A172 (cell line): Measurements from ENCODE around the gene PLEKHG4B. TPM values are rescaled to one million over a fixed set of nuclear protein-coding genes. Genes with fewer than 3 reads are reported as not detected.

ENCODE experiments used
- DNase-seq: peaks from one replicate; pipeline ENCODE4 v3.0.0-alpha.2; 2015; ENCODE audit warnings: low spot score
- total RNA-seq: library from RNA; depleted of rRNA; stranded (reverse); fragments of >200 nt; shearing (Covaris generic); gene quantifications from 2 replicates; pipeline ENCODE4 v1.2.3, GENCODE V29; 2014

PLEKHG4B gene
- total RNA-seq, 1 experiment from 2014 or later = 0.74 TPM

GRCh38 chr5:75331-76320 is 16.3 kb upstream of the PLEKHG4B start:
- no peak for DNase-seq

DNA sequence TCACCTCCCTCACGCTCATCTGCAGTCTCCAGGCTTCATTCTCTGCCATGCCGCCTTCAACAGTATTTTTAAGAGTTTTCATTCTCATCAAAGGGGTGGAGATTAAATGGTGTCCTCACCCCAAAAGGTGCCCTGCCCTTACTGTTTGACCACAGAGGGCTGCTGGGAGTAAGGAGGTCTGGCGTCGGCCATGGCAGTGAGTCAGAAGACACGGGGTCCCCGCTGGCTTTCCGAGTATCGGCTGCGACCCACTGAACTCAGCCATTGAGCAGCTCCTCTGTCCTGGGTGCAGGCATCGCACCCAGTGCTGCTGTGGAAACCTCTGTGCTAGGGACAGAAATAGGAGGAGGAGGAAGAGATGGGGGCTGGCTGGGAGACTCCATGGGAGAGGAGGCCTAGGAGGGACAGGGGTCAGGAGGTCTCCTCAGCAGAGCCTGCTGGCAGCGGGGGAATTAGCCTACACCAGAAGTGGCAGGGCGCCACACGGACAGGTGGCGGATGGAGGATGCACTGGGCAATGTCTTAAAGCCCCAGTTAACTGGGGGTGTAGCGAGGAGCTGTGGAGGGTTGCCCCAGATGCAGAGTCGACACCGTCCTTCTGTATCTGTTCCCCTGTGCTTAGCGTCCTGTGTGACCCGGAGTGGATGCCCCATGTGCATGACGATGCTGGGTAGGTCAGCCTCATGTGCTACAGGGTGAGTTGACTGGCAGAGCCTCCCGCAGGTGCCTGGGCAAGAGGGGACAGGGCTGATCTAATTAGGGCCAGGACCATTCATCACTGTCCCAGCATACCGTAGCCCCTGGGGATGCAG is 15.4 kb upstream of the PLEKHG4B start:
- DNase-seq = no peak

GRCh38 chr5:77170-77501 is 14.8 kb upstream of the PLEKHG4B start:
- DNase-seq = no peak

DNA sequence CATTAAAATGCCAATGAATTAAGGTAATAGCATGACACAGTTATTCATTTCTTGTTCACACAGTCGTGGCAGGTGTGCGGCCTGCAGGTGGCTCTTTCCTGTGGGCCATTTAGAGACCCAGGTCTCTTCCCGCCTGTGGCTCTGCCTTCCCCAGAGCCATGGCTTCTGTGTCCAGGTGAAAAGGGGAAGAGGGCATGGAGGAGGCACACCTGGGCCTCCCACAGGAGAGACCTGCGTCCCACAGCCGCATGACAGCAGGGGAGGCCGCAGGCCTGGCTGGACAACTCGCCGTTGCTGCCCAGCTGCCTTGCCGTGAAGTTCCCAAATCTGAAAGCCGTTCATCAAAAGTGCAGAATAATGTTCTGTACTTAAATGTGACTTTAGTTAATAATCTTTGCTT is 14.4 kb upstream of the PLEKHG4B start:
- DNase-seq = no peak

- DNase-seq = peak; percentile 41
These were observed 13.8 kb upstream of the PLEKHG4B start for GRCh38 chr5:77957-78804.

- DNase-seq = no peak
These were observed 13.2 kb upstream of the PLEKHG4B start for GRCh38 chr5:78805-79149.

GRCh38 chr5:79263-79662 is 12.7 kb upstream of the PLEKHG4B start:
- DNase-seq = no peak

DNA sequence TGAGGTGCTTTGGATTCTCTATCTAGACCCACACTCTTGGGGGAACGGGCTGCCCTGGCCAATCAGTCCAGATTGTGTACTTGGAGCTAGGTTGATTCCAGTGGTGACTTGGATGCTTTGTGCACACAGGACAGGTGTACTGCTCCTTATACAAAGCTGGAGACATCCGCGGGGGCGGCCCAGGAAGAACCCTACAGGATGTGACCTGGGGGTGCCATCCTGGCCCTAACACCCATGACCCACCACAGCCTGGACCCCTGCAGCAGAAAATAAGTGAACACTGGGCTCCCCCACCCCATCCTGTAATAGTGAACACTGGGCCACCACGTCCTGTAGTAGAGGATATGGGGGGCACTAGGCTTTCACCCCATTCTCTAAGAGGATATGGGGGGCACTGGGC is 12.1 kb upstream of the PLEKHG4B start:
- no peak for DNase-seq

GRCh38 chr5:81391-82021 is 10.5 kb upstream of the PLEKHG4B start:
- no peak for DNase-seq

- peak; percentile 62 for DNase-seq
These were observed 9.9 kb upstream of the PLEKHG4B start for GRCh38 chr5:82097-82496.

GRCh38 chr5:82570-82969 is 9.4 kb upstream of the PLEKHG4B start:
- DNase-seq = no peak

GRCh38 chr5:83029-83428 is 8.9 kb upstream of the PLEKHG4B start:
- no peak for DNase-seq

DNA sequence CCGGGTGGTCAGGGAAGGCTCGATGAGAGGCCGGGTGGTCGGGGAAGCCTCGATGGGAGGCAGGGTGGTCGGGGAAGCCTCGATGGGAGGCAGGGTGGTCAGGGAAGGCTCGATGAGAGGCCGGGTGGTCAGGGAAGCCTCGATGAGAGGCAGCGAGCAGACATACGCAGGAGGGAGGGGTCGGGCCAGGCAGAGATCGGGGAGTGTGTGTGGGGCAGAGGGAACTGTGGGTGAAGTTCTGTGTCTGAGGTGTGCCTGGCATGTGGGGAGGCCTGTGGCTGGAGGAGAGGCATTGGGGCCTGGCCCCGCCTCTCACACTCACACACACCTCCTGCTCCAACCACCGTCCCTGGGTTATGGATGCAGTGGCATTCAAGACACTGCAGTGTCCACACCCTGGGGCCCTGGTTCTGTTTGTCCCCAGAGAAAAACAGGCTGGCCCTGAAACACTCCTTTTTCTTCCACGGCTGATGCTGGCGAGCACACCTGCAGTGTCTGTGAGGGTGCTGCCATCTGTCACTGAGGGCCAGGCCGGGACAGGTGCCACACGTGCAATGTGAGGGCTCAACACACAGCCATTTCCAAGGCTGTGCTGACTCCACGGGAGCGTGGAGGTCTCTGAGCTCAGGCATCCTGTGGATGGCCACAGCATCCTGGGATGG is 6.5 kb upstream of the PLEKHG4B start:
- no peak for DNase-seq

DNA sequence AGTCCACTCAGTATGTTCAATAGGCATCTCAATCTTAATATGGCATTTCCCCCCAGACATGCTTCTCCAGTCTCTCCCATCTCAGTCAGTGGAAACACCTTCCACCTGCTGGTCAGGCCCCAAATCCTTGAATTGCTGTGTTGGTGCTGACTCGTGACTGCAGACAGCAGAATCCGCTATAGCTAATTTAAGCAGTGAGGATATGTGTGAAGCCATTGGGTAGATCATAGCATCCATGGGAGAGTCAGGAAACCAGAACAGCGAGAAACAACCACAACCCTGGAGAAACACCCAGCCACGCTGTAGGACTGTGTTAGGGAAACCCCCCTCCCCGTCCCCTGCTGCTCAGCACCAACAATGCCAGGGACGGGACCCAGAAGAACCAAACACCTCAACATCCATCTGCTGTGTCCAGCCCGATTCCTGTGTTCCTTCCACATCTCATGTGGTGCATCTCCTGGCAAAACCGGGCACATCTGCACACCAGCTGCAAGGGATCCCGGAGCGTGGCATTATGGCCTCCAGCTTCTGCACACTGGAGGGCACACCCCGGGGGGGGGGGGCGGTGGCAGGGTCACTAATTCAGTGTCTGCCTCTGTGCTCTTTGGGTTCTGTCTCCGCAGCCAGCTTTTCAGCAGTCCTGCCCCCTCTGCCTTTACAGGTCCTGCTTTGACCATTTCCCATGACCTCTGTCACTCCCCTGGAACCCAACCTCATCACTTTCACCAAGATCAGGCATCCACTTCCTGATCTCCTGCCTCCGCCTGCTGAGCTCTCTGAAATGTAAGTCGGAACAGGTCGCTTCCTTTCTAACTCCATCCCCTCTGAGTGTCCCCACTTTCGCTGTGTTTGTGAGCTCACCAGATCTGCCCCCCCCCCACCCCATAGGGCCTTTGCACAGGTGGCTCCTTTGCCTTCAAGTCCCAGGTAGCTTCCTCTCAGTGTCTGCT is 2.4 kb upstream of the PLEKHG4B start:
- DNase-seq = no peak

DNA sequence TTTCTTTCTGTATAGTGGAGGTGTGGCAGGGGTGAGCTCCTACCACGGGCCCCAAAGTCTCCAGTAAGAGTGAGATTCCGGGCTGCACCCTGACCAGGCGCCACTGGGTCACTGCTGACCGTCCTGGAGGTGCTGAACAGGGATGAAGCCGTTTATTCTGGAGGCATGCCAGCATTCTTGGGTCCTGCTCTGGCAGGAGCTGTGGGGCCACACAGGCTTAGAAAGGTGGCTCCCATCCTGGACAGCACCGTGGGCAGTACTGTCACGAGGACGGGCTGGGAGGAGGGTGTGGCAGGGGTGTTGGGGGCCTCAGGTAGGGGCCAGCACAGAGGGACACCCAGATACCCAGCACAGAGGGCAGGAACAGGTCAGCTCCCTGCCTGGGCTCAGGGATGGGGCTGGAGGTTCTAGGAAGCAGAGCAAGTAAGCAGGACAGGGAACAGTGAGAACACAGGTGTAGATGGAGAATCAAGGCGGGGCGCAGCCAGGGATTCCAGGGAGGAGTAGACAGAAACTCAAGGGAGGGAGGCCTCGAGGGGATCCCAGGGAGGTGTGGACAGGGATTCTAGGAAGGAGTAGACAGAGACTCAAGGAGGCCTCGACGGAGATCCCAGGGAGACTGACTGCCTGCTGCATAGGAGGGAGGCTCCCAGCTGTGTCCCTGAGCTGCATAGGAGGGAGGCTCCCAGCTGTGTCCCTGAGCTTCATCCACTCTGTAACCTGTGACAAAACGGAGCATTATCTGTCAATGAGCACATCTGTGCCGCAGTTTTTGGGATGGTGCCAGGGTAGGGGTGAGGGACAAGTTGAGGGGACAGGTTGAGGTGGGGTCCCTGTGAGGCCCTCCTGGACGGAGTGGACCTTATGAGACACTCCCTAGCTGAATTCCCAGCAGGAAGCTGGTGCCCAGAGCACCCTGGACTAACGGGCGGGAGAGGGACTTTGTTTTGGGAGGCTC is 1.1 kb upstream of the PLEKHG4B start:
- peak; percentile 38 for DNase-seq

DNA sequence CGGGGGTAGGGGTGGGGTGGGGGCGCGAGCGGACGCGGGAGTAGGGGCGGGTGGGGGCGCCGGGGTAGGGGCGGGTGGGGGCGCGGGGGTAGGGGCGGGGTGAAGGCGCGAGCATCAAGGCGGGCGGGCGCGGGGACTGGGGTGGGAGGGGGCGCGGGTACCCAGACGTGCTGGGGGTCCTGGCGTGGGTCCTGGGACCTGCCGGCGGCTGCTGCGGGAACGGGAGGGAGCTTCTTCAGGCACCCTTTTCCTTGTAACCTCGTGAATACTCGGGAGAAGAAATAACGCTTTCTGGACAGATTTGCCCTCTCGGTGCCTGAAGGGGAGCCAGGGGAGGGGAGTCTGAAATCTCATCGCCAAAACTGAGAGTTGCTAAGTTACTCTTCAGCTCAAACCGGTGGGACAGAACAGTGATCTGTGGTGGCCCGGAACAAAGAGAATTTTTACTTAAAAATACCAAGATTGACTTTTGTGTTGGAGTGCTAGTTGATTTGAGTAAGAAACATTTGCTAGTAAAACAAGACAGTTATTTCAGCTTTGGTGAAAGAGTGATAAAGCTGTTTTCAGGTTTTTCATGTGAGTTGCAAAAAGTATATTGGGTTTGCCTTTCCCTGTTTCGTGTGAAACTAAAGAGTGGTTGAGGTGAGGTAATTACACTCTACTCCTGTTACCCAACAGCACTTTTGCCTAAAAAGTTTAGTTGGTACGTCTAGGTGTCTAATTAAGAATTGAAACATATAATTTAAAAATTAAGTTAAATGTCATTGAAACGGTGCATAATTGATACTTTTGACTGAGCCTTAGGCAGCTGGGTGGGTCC is 643 bp downstream of the PLEKHG4B start:
- DNase-seq = no peak

DNA sequence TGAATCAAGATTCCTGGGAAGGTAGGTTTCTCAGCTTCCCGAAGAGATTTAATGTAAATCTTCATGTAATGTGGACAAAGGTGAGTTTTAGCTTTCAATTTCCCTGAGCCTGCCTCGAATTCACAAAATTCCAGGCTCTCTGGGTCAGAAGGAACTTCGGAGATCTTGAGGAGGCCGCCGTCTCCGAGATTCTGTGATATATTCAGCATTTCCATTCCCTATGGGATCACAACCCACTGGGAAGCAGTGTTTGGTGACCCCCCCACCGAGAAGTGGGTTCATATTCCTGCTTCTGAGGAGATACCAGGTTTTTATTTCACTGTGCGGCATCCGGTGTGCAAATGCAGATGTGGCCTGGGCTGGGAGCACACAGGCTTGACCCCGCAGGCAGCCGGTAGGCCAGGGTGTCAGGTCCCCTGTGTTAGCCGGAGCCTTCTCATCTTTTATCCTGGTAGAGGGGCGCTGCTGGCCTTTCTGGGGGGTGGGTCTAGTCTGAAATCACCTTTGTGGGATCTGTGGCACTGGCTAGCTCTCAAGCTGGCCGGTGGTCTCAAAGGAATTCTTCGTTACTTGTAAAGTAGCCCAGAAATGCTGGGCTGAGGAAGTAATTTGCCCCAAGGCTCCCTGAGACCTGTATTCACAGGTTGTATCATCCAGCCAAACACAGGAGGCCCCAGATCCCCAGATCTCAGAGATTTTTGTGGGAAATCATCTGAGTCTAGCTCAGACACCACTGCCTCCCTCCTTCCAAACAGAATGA is 1.4 kb downstream of the PLEKHG4B start:
- DNase-seq = no peak
